Astrocyte (in vitro differentiated cells and primary cell): ENCODE data around the gene YWHAE. TPM values are rescaled to one million over a fixed set of nuclear protein-coding genes. Genes with fewer than 3 reads are reported as not detected.

Experiments used
- DNase-seq: peaks from one replicate; pipeline ENCODE4 v3.0.0-alpha.2; 2010; ENCODE audit warnings: low read depth
- FAIRE-seq: peaks from 2 replicates; lab custom pipeline; 2011; peaks lifted over from hg19 to GRCh38; lab: Jason Lieb, UNC
- H2AFZ ChIP-seq: 2 replicates; pipeline ENCODE4 v1.6.0; 2012; ENCODE audit warnings: low read depth, low read length, inconsistent platforms
- H3K27ac ChIP-seq: 2 replicates; pipeline ENCODE4 v1.5.1; 2011; ENCODE audit warnings: low read depth, low read length, inconsistent platforms
- H3K27me3 ChIP-seq: 2 replicates; pipeline ENCODE4 v1.6.0; 2011; ENCODE audit warnings: low read length, inconsistent platforms; ENCODE audit not compliant: insufficient read depth
- H3K36me3 ChIP-seq: 2 replicates; pipeline ENCODE4 v1.5.1; 2011; ENCODE audit warnings: low read length, inconsistent platforms; ENCODE audit not compliant: insufficient read depth
- H3K4me1 ChIP-seq: 2 replicates; pipeline ENCODE4 v1.5.1; 2011; ENCODE audit warnings: low read length, inconsistent platforms; ENCODE audit not compliant: insufficient read depth
- H3K4me2 ChIP-seq: 2 replicates; pipeline ENCODE4 v1.6.0; 2012; ENCODE audit warnings: low read length, inconsistent platforms
- H3K4me3 ChIP-seq: 2 replicates; pipeline ENCODE4 v1.5.1; 2011; ENCODE audit warnings: low read depth, mild to moderate bottlenecking, low read length, inconsistent platforms; ENCODE audit not compliant: insufficient read depth
- H3K79me2 ChIP-seq: 2 replicates; pipeline ENCODE4 v1.6.0; 2012; ENCODE audit warnings: mild to moderate bottlenecking, low read length, inconsistent platforms; ENCODE audit not compliant: insufficient read depth
- H3K9ac ChIP-seq: 2 replicates; pipeline ENCODE4 v1.6.0; 2012; ENCODE audit warnings: mild to moderate bottlenecking, low read length, inconsistent platforms
- H3K9me3 ChIP-seq: 2 replicates; pipeline ENCODE4 v1.5.1; 2012; ENCODE audit warnings: low read depth, mild to moderate bottlenecking, low read length, inconsistent platforms; ENCODE audit not compliant: insufficient read depth
- H4K20me1 ChIP-seq: 2 replicates; pipeline ENCODE4 v1.6.0; 2012; ENCODE audit warnings: low read length, inconsistent platforms; ENCODE audit not compliant: insufficient read depth
- H3K27ac Mint-ChIP-seq: one replicate; pipeline ENCODE4 v1.8.0; 2021; ENCODE audit warnings: mild to moderate bottlenecking, mixed read lengths; ENCODE audit not compliant: unreplicated experiment
- H3K27me3 Mint-ChIP-seq: one replicate; pipeline ENCODE4 v1.8.0; 2021; ENCODE audit warnings: low read depth, mixed read lengths; ENCODE audit not compliant: unreplicated experiment
- H3K36me3 Mint-ChIP-seq: one replicate; pipeline ENCODE4 v1.8.0; 2021; ENCODE audit warnings: low read depth, mixed read lengths; ENCODE audit not compliant: unreplicated experiment
- H3K4me1 Mint-ChIP-seq: one replicate; pipeline ENCODE4 v1.8.0; 2021; ENCODE audit warnings: low read depth, mixed read lengths; ENCODE audit not compliant: unreplicated experiment
- H3K4me3 Mint-ChIP-seq: one replicate; pipeline ENCODE4 v1.8.0; 2021; ENCODE audit warnings: mild to moderate bottlenecking, moderate library complexity, mixed read lengths; ENCODE audit not compliant: unreplicated experiment
- H3K9me3 Mint-ChIP-seq: one replicate; pipeline ENCODE4 v1.8.0; 2021; ENCODE audit warnings: mild to moderate bottlenecking, mixed read lengths; ENCODE audit not compliant: unreplicated experiment
- EZH2 ChIP-seq: IDR thresholded peaks from 2 replicates; pipeline ENCODE4 v1.6.1; 2012; ENCODE audit warnings: mild to moderate bottlenecking, low read length, inconsistent platforms; ENCODE audit not compliant: insufficient read depth
- total RNA-seq: library from RNA; stranded (reverse); gene quantifications from 2 replicates; pipeline ENCODE4 v1.2.1, GENCODE V29; 2021
- TF ChIP-seq, protein P1 (sequence below): IDR thresholded peaks from 2 replicates; pipeline ENCODE4 v1.5.1; 2011; ENCODE audit warnings: low read depth, mild to moderate bottlenecking, inconsistent platforms, low read length, moderate library complexity; ENCODE audit not compliant: insufficient read depth

The YWHAE gene
- total RNA-seq, 1 donor from 2014 or later, result 771 TPM

DNA sequence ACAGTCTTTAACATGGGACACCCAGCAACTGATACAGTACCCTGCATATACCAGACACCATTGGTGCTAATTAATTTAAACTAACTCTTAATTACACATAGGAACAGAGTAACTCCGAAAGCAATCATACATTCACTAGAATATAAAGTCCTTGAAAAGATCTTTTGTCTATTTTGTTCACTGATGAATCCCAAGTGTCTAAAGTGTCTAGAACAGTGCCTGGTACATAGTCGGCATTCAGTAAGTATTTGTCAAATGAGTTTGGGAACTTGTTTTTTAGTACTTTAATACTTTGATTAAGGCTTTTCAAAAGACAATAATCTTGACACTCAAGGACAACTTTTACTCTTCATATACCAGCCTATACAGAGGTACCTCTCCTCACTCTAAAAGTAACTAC lies 13.8 kb downstream of the YWHAE start:
- Histone ChIP-seq H3K9ac (no peak overlapping the region), H3K4me1 (peaks cover 4% of the 10 kb centered on the region), H3K4me2 (no peak overlapping the region), H3K79me2 (peaks cover 99% of the 10 kb centered on the region), H3K9me3 (no peaks in the 10 kb centered on the region), H4K20me1 (peaks cover 97% of the 10 kb centered on the region), H2AFZ (no peak overlapping the region), H3K27ac (no peak overlapping the region), H3K27me3 (no peaks in the 10 kb centered on the region), H3K4me3 (no peak overlapping the region), H3K36me3 (no peaks in the 10 kb centered on the region)
- Mint-ChIP-seq H3K4me3 (peak overlapping the region; percentile 31), H3K36me3 (peaks cover 3% of the 10 kb centered on the region), H3K27ac (no peak overlapping the region), H3K4me1 (peaks cover 31% of the 10 kb centered on the region), H3K9me3 (no peaks in the 10 kb centered on the region), H3K27me3 (no peaks in the 10 kb centered on the region)
- FAIRE-seq (no peak), DNase-seq (no peak)
- TF ChIP-seq, protein P1, sequence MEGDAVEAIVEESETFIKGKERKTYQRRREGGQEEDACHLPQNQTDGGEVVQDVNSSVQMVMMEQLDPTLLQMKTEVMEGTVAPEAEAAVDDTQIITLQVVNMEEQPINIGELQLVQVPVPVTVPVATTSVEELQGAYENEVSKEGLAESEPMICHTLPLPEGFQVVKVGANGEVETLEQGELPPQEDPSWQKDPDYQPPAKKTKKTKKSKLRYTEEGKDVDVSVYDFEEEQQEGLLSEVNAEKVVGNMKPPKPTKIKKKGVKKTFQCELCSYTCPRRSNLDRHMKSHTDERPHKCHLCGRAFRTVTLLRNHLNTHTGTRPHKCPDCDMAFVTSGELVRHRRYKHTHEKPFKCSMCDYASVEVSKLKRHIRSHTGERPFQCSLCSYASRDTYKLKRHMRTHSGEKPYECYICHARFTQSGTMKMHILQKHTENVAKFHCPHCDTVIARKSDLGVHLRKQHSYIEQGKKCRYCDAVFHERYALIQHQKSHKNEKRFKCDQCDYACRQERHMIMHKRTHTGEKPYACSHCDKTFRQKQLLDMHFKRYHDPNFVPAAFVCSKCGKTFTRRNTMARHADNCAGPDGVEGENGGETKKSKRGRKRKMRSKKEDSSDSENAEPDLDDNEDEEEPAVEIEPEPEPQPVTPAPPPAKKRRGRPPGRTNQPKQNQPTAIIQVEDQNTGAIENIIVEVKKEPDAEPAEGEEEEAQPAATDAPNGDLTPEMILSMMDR, result no peak
- no peak for TF ChIP-seq EZH2

- no peaks in the 10 kb centered on the region for H3K9me3 Mint-ChIP-seq
- Histone ChIP-seq H3K4me2 (no peak overlapping the region), H3K27me3 (no peaks in the 10 kb centered on the region), H4K20me1 (peaks cover 97% of the 10 kb centered on the region), H3K9ac (no peak overlapping the region), H3K79me2 (peaks cover 99% of the 10 kb centered on the region), H3K4me3 (no peak overlapping the region), H3K9me3 (no peaks in the 10 kb centered on the region), H3K4me1 (peaks cover 2% of the 10 kb centered on the region), H3K36me3 (no peaks in the 10 kb centered on the region), H3K27ac (no peak overlapping the region), H2AFZ (no peak overlapping the region)
- H3K27me3 Mint-ChIP-seq, result no peaks in the 10 kb centered on the region
- H3K4me3 Mint-ChIP-seq, result no peak overlapping the region
- H3K27ac Mint-ChIP-seq, result no peak overlapping the region
- H3K4me1 Mint-ChIP-seq, result peaks cover 30% of the 10 kb centered on the region
- H3K36me3 Mint-ChIP-seq, result peaks cover 3% of the 10 kb centered on the region
- FAIRE-seq, result no peak
- no peak for DNase-seq
- TF ChIP-seq EZH2, result no peak
- TF ChIP-seq, protein P1, result no peak
Observed at GRCh38 chr17:1385861-1386260, 14.2 kb downstream of the YWHAE start.

DNA sequence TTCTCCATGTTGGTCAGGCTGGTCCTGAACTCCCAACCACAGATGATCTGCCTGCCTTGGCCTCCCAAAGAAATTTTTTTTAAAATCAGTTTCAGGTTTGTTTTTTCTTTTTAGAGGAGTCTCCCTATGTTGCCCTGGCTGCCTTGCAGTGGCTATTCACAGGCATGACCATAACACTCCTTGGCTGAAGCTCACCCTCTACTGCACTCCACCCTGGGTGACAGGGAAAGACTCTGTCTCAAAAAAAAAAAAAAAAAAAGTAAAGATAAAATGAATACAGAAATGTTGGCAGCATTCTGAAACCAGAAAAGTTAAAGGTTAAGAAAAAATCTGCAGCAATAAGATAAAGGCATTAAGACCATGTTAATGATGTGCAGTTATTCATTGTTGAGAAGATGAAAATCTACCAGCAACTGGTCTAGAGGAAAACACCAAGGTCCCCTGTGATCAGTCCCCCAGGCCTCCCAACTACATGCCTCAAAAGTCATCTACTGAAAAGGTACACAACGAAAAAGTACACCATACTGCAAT lies 15.1 kb downstream of the YWHAE start:
- H3K9ac ChIP-seq, result no peak overlapping the region
- peak overlapping the region; percentile 23 for H3K4me2 ChIP-seq
- no peaks in the 10 kb centered on the region for H3K9me3 ChIP-seq
- H3K4me1 ChIP-seq, result peaks cover 5% of the 10 kb centered on the region
- peaks cover 99% of the 10 kb centered on the region for H3K79me2 ChIP-seq
- no peak overlapping the region for H3K27ac ChIP-seq
- no peak for FAIRE-seq
- H3K27me3 ChIP-seq, result no peaks in the 10 kb centered on the region
- Mint-ChIP-seq H3K4me1 (peaks cover 28% of the 10 kb centered on the region), H3K27me3 (no peaks in the 10 kb centered on the region), H3K36me3 (peaks cover 3% of the 10 kb centered on the region), H3K27ac (no peak overlapping the region), H3K9me3 (no peaks in the 10 kb centered on the region), H3K4me3 (no peak overlapping the region)
- peaks cover 97% of the 10 kb centered on the region for H4K20me1 ChIP-seq
- H3K36me3 ChIP-seq, result no peaks in the 10 kb centered on the region
- no peak overlapping the region for H2AFZ ChIP-seq
- H3K4me3 ChIP-seq, result no peak overlapping the region
- no peak for DNase-seq
- no peak for TF ChIP-seq EZH2
- TF ChIP-seq, protein P1, result no peak
